CD14-positive monocyte (primary cell): ENCODE data around the gene NRG3. TPM values are rescaled to one million over a fixed set of nuclear protein-coding genes. Genes with fewer than 3 reads are reported as not detected.

Source experiments
- DNase-seq, 3 donors: peaks; one replicate each; pipeline ENCODE4 v3.0.0-alpha.2; 2011 to 2022
- H2AFZ ChIP-seq: 2 replicates; pipeline ENCODE4 v1.6.0; 2012; ENCODE audit warnings: mild to moderate bottlenecking, low read depth, low read length, inconsistent platforms; ENCODE audit not compliant: insufficient read depth, poor library complexity, severe bottlenecking
- H3K27ac ChIP-seq, 2 donors: 1 replicate in 1 of 2; 2 replicates in 1 of 2; pipeline ENCODE4 v1.5.1; 2012 to 2013; ENCODE audit warnings: low read length in 2 of 2, control low read depth in 1 of 2, inconsistent platforms in 1 of 2, low read depth in 1 of 2, mild to moderate bottlenecking in 1 of 2
- H3K27me3 ChIP-seq, 2 donors: one replicate each; pipeline versions ENCODE4 v1.6.0 to v1.6.1; 2011 to 2013; ENCODE audit warnings: low read length in 2 of 2; ENCODE audit not compliant: control insufficient read depth in 2 of 2, insufficient read depth in 2 of 2
- H3K36me3 ChIP-seq, 2 donors: replicated peaks in 1 of 2; 1 replicate in 1 of 2; 2 replicates in 1 of 2; pipeline versions ENCODE4 v1.5.1 to v1.6.1; 2012 to 2013; ENCODE audit warnings: low read length in 2 of 2, control low read depth in 1 of 2, inconsistent platforms in 1 of 2, mild to moderate bottlenecking in 1 of 2; ENCODE audit not compliant: insufficient read depth in 2 of 2, control insufficient read depth in 1 of 2
- H3K4me1 ChIP-seq, 2 donors: 1 replicate in 1 of 2; 2 replicates in 1 of 2; pipeline versions ENCODE4 v1.5.1 to v1.6.1; 2012 to 2013; ENCODE audit warnings: low read length in 2 of 2, control low read depth in 1 of 2, inconsistent platforms in 1 of 2, mild to moderate bottlenecking in 1 of 2, moderate library complexity in 1 of 2; ENCODE audit not compliant: insufficient read depth in 2 of 2, control insufficient read depth in 1 of 2
- H3K4me2 ChIP-seq: replicated peaks from 2 replicates; pipeline ENCODE3; 2012; ENCODE audit warnings: low read length, moderate library complexity, mild to moderate bottlenecking; ENCODE audit not compliant: poor library complexity, severe bottlenecking; ENCODE audit errors: extremely low read depth
- H3K4me3 ChIP-seq, 3 experiments: fragments of 200-600 bp in 1 of 3; sonication (generic) in 1 of 3; replicated peaks in 1 of 3; 1 replicate in 2 of 3; 2 replicates in 1 of 3; pipeline ENCODE4 v1.5.1; 2011 to 2013; ENCODE audit warnings: low read length in 3 of 3, mild to moderate bottlenecking in 3 of 3, control low read depth in 2 of 3, low read depth in 2 of 3, inconsistent platforms in 1 of 3, moderate library complexity in 1 of 3
- H3K79me2 ChIP-seq: 2 replicates; pipeline ENCODE4 v1.6.0; 2012; ENCODE audit warnings: mild to moderate bottlenecking, control low read depth, inconsistent platforms, low read length, moderate library complexity; ENCODE audit not compliant: insufficient read depth
- H3K9ac ChIP-seq: 2 replicates; pipeline ENCODE4 v1.6.0; 2017; ENCODE audit warnings: low read length, mild to moderate bottlenecking; ENCODE audit not compliant: insufficient read depth, poor library complexity, severe bottlenecking
- H3K9me3 ChIP-seq, 2 donors: replicated peaks in 1 of 2; 1 replicate in 1 of 2; 2 replicates in 1 of 2; pipeline versions ENCODE4 v1.5.1 to v1.6.1; 2012 to 2013; ENCODE audit warnings: low read length in 2 of 2, control low read depth in 1 of 2; ENCODE audit not compliant: control insufficient read depth in 1 of 2, insufficient read depth in 1 of 2
- H4K20me1 ChIP-seq: 2 replicates; pipeline ENCODE4 v1.6.0; 2012; ENCODE audit warnings: mild to moderate bottlenecking, low read length, control low read depth, moderate library complexity; ENCODE audit not compliant: insufficient read depth
- H3K27ac Mint-ChIP-seq, 7 donors: one replicate each; pipeline ENCODE4 v1.8.0; 2020; ENCODE audit warnings: mild to moderate bottlenecking in 7 of 7, mixed read lengths in 7 of 7, moderate library complexity in 6 of 7, inconsistent platforms in 2 of 7
- H3K27me3 Mint-ChIP-seq, 3 donors: one replicate each; pipeline ENCODE4 v1.8.0; 2021 to 2022; ENCODE audit warnings: low read depth in 3 of 3, mild to moderate bottlenecking in 3 of 3, mixed read lengths in 3 of 3, moderate library complexity in 3 of 3, inconsistent platforms in 1 of 3
- H3K36me3 Mint-ChIP-seq, 2 donors: one replicate each; pipeline ENCODE4 v1.8.0; 2020; ENCODE audit warnings: mixed read lengths in 2 of 2, inconsistent platforms in 1 of 2, mild to moderate bottlenecking in 1 of 2
- H3K4me1 Mint-ChIP-seq: one replicate; pipeline ENCODE4 v1.8.0; 2020; ENCODE audit warnings: mild to moderate bottlenecking, mixed read lengths
- H3K4me3 Mint-ChIP-seq, 2 donors: one replicate each; pipeline ENCODE4 v1.8.0; 2020; ENCODE audit warnings: mild to moderate bottlenecking in 2 of 2, mixed read lengths in 2 of 2, moderate library complexity in 1 of 2
- H3K9me3 Mint-ChIP-seq, 7 donors: one replicate each; pipeline ENCODE4 v1.8.0; 2020 to 2022; ENCODE audit warnings: mixed read lengths in 7 of 7, mild to moderate bottlenecking in 6 of 7, moderate library complexity in 6 of 7, inconsistent platforms in 2 of 7
- CTCF ChIP-seq: fragments of 200-600 bp; IDR thresholded peaks from one replicate; pipeline ENCODE4 v1.8.0; 2022; ENCODE audit warnings: antibody characterized with exemption, mild to moderate bottlenecking
- WGBS: methylation state at CpG from one replicate; pipeline ENCODE4 v1.1.5; 2013; ENCODE audit warnings: missing lambda C conversion rate; ENCODE audit not compliant: insufficient coverage; 5-methylcytosine and 5-hydroxymethylcytosine counted together
- intact Hi-C, 2 donors: fragments of 100-400 bp; cut with micrococcal nuclease; formaldehyde crosslinking; loops; one replicate each; pipeline versions ENCODE4 v1.15.0 to v1.15.1; 2023
- polyA plus RNA-seq, 3 donors: library from polyadenylated mRNA; depleted of rRNA in 1 of 3; unstranded in 2 of 3; stranded (reverse) in 1 of 3; fragments of 300-500 nt in 2 of 3; fragments of >200 nt in 1 of 3; fragmentation: Illumina TruSeq in 2 of 3; gene quantifications; 1 replicate in 2 of 3; 2 replicates in 1 of 3; pipeline ENCODE4 v1.2.3, GENCODE V29; 2012 to 2021

NRG3 gene
- polyA plus RNA-seq, 3 donors, result not detected

- H3K27ac Mint-ChIP-seq, result no peak overlapping the region
- no peak overlapping the region for H3K4me3 Mint-ChIP-seq
Measured at GRCh38 chr10:82625512-82626189, 750.7 kb downstream of the NRG3 start.

GRCh38 chr10:82628373-82628772 is 753.4 kb downstream of the NRG3 start:
- Mint-ChIP-seq H3K27ac (no peak overlapping the region), H3K27me3 (peaks cover 0 to 1% (median 0%) of the 10 kb centered on the region in 3 donors), H3K36me3 (no peaks in the 10 kb centered on the region), H3K9me3 (peaks cover 0 to 3% (median 0%) of the 10 kb centered on the region in 7 donors), H3K4me1 (no peaks in the 10 kb centered on the region), H3K4me3 (no peak overlapping the region)
- H3K4me2 ChIP-seq, result no peak overlapping the region
- DNase-seq, result no peak
- H3K36me3 ChIP-seq, result no peaks in the 10 kb centered on the region
- no peak for TF ChIP-seq CTCF
- no peaks in the 10 kb centered on the region for H3K27me3 ChIP-seq
- H3K4me3 ChIP-seq, result no peak overlapping the region
- H3K9ac ChIP-seq, result no peak overlapping the region
- no peaks in the 10 kb centered on the region for H4K20me1 ChIP-seq
- H3K79me2 ChIP-seq, result no peaks in the 10 kb centered on the region
- no peaks in the 10 kb centered on the region for H3K4me1 ChIP-seq
- no peak overlapping the region for H2AFZ ChIP-seq
- WGBS, result 71% methylated on average over 1 of the region's 3 CpGs
- no peaks in the 10 kb centered on the region for H3K9me3 ChIP-seq
- no peak overlapping the region for H3K27ac ChIP-seq
- intact Hi-C loops, result no loop called here

More at GRCh38 chr10:82625512-82626189, 750.7 kb downstream of the NRG3 start:
- H3K9ac ChIP-seq, result no peak overlapping the region
- H3K36me3 ChIP-seq, result no peaks in the 10 kb centered on the region
- Mint-ChIP-seq H3K27me3 (peaks cover 0 to 1% (median 0%) of the 10 kb centered on the region in 3 donors), H3K4me1 (no peaks in the 10 kb centered on the region), H3K9me3 (peaks cover 0 to 3% (median 0%) of the 10 kb centered on the region in 7 donors), H3K36me3 (no peaks in the 10 kb centered on the region)
- no peak for TF ChIP-seq CTCF
- DNase-seq, result no peak
- H3K4me3 ChIP-seq, result no peak overlapping the region
- H3K27ac ChIP-seq, result no peak overlapping the region
- intact Hi-C loops, result no loop called here
- no peaks in the 10 kb centered on the region for H3K27me3 ChIP-seq
- H3K4me1 ChIP-seq, result no peaks in the 10 kb centered on the region
- no peaks in the 10 kb centered on the region for H3K9me3 ChIP-seq
- H3K4me2 ChIP-seq, result no peak overlapping the region
- H2AFZ ChIP-seq, result no peak overlapping the region
- H4K20me1 ChIP-seq, result no peaks in the 10 kb centered on the region
- H3K79me2 ChIP-seq, result no peaks in the 10 kb centered on the region
